Measurements from ENCODE around the gene OR2T1.
"Not testable (repeated sequence)": the region's sequence is repeated elsewhere in the genome, so short reads cannot be mapped to it uniquely, and the experiment has no call there.

OR2T1 gene

GRCh38 chr1:248402748-248403147 lies at the start of gene OR2T1:
TSS of gene OR2T1 (plus strand) at chr1:248403048. CDS start at chr1:248406148, 3,100 bp downstream.
- DNase-seq: no peak

GRCh38 chr1:248359415-248359814 lies 43.4 kb upstream of the OR2T1 start:
- no peak for DNase-seq

GRCh38 chr1:248361121-248361715 lies 41.6 kb upstream of the OR2T1 start, which contains the start of gene OR2T4:
TSS of gene OR2T4 (plus strand) at chr1:248361665. CDS start at chr1:248361665, 0 bp downstream.
- no peak for DNase-seq

GRCh38 chr1:248366609-248367008 lies 36.2 kb upstream of the OR2T1 start:
- no peak for DNase-seq

GRCh38 chr1:248372394-248372793 lies 30.5 kb upstream of the OR2T1 start:
- DNase-seq: no peak

GRCh38 chr1:248373761-248374160 lies 29.1 kb upstream of the OR2T1 start:
- no peak for DNase-seq

- DNase-seq: no peak
Observed at GRCh38 chr1:248375446-248375845, 27.4 kb upstream of the OR2T1 start, which contains the start of gene OR2T6. TSS of gene OR2T6 (plus strand) at chr1:248375746. CDS start at chr1:248387609, 11,863 bp downstream.

GRCh38 chr1:248376916-248377315 lies 25.9 kb upstream of the OR2T1 start:
- DNase-seq: no peak

GRCh38 chr1:248380854-248381253 lies 22.0 kb upstream of the OR2T1 start:
- DNase-seq: no peak

GRCh38 chr1:248388426-248388825 lies 14.4 kb upstream of the OR2T1 start:
- no peak for DNase-seq

GRCh38 chr1:248393050-248393449 lies 9.8 kb upstream of the OR2T1 start:
- DNase-seq: no peak

GRCh38 chr1:248404024-248404423 lies 1.2 kb downstream of the OR2T1 start:
- peak; percentile 47 to 61 (median 52) for DNase-seq

- no peak for DNase-seq
Observed at GRCh38 chr1:248406721-248407692, 4.2 kb downstream of the OR2T1 start.

- DNase-seq: no peak
Observed at GRCh38 chr1:248416226-248416625, 13.4 kb downstream of the OR2T1 start.

- no peak for DNase-seq
Observed at GRCh38 chr1:248417854-248418253, 15.0 kb downstream of the OR2T1 start.

- DNase-seq: no peak
Observed at GRCh38 chr1:248421384-248421783, 18.5 kb downstream of the OR2T1 start.

GRCh38 chr1:248427526-248428191 lies 24.8 kb downstream of the OR2T1 start:
- not testable (repeated sequence) for DNase-seq

GRCh38 chr1:248428192-248428533 lies 25.3 kb downstream of the OR2T1 start:
- not testable (repeated sequence) for DNase-seq

- not testable (repeated sequence) for DNase-seq
Observed at GRCh38 chr1:248431683-248432082, 28.8 kb downstream of the OR2T1 start.

GRCh38 chr1:248432201-248432600 lies 29.4 kb downstream of the OR2T1 start:
- DNase-seq: not testable (repeated sequence)

GRCh38 chr1:248433811-248434415 lies 31.1 kb downstream of the OR2T1 start:
- not testable (repeated sequence) for DNase-seq

- DNase-seq: not testable (repeated sequence)
Observed at GRCh38 chr1:248434913-248435312, 32.1 kb downstream of the OR2T1 start.

GRCh38 chr1:248436303-248436702 lies 33.5 kb downstream of the OR2T1 start:
- not testable (repeated sequence) for DNase-seq
